ENCODE results near the gene GGCT.

DNA sequence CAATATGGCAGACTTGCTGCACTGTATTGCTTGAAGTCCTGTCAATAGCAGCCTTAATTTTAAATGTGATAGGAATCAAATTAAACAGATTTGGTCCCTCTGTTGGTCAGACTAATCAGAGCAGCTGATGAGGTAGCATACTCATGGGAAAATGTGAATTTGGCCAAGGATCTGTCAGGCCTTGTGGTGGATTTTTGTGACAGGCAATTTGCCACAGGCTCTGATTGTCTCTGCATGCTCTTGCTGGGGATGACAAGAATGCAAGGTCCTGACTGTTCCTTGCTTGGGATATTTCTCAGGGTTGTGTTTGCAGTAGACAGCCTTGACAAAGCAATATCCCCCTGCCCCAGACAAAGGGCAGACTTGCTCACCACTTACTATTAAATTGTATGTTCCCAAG lies 48.5 kb upstream of the GGCT start:
- TF ChIP-seq, protein P1, sequence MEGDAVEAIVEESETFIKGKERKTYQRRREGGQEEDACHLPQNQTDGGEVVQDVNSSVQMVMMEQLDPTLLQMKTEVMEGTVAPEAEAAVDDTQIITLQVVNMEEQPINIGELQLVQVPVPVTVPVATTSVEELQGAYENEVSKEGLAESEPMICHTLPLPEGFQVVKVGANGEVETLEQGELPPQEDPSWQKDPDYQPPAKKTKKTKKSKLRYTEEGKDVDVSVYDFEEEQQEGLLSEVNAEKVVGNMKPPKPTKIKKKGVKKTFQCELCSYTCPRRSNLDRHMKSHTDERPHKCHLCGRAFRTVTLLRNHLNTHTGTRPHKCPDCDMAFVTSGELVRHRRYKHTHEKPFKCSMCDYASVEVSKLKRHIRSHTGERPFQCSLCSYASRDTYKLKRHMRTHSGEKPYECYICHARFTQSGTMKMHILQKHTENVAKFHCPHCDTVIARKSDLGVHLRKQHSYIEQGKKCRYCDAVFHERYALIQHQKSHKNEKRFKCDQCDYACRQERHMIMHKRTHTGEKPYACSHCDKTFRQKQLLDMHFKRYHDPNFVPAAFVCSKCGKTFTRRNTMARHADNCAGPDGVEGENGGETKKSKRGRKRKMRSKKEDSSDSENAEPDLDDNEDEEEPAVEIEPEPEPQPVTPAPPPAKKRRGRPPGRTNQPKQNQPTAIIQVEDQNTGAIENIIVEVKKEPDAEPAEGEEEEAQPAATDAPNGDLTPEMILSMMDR (IDR thresholded peaks at IDR 0.05 in 8 of 11, conservative IDR thresholded peaks at IDR 0.05 in 3 of 11): no peak
- TF ChIP-seq POLR2A (IDR thresholded peaks at IDR 0.05): no peak
- no peak for TF ChIP-seq POLR2AphosphoS5 (IDR thresholded peaks at IDR 0.05)

All from spleen (tissue), 7 donors.